Gastroesophageal sphincter (tissue), 4 donors: ENCODE data around the gene BLMH. TPM values are rescaled to one million over a fixed set of nuclear protein-coding genes. Genes with fewer than 3 reads are reported as not detected.

ENCODE experiments used
- ATAC-seq: fragments of 150-250 bp; one replicate; pipeline ENCODE4 v1.9.1; 2016; ENCODE audit warnings: mild to moderate bottlenecking, moderate library complexity
- H3K27ac ChIP-seq, 4 donors: fragments of 200-600 bp; sonication (generic) in 3 of 4; 1 replicate in 3 of 4; 2 replicates in 1 of 4; pipeline ENCODE4 v1.5.1; 2016 to 2019
- H3K27me3 ChIP-seq: fragments of 200-600 bp; sonication (generic); one replicate; pipeline ENCODE4 v1.5.1; 2019
- H3K36me3 ChIP-seq, 2 donors: fragments of 200-600 bp; sonication (generic); one replicate each; pipeline ENCODE4 v1.5.1; 2019; ENCODE audit warnings: control low read depth in 1 of 2
- H3K4me1 ChIP-seq, 3 donors: fragments of 200-600 bp; sonication (generic); 1 replicate in 2 of 3; 2 replicates in 1 of 3; pipeline ENCODE4 v1.5.1; 2016 to 2019; ENCODE audit warnings: control low read depth in 2 of 3
- H3K4me3 ChIP-seq, 2 donors: fragments of 200-600 bp; sonication (generic); one replicate each; pipeline ENCODE4 v1.5.1; 2019; ENCODE audit warnings: mild to moderate bottlenecking in 1 of 2, moderate library complexity in 1 of 2
- H3K9me3 ChIP-seq, 3 donors: fragments of 200-600 bp; sonication (generic); one replicate each; pipeline ENCODE4 v1.5.1; 2017 to 2019; ENCODE audit warnings: control low read depth in 2 of 3
- CTCF ChIP-seq, 4 experiments: fragments of 200-600 bp in 2 of 4; fragments of 450-650 bp in 2 of 4; sonication (generic) in 1 of 4; IDR thresholded peaks; one replicate each; pipeline ENCODE4 v1.5.1; 2017 to 2019; ENCODE audit warnings: antibody characterized with exemption in 4 of 4, mild to moderate bottlenecking in 2 of 4, moderate library complexity in 2 of 4
- EP300 ChIP-seq: sonication (generic); formaldehyde crosslinking; IDR thresholded peaks from one replicate; pipeline ENCODE4 v1.6.1; 2017; ENCODE audit warnings: antibody characterized with exemption, mild to moderate bottlenecking
- POLR2A ChIP-seq, 2 donors: fragments of 450-650 bp; IDR thresholded peaks; one replicate each; pipeline ENCODE4 v1.6.1; 2017; ENCODE audit warnings: antibody characterized with exemption in 2 of 2, mild to moderate bottlenecking in 2 of 2, moderate library complexity in 1 of 2
- POLR2AphosphoS5 ChIP-seq: sonication (generic); formaldehyde crosslinking; IDR thresholded peaks from one replicate; pipeline ENCODE4 v1.6.1; 2017; ENCODE audit warnings: antibody characterized with exemption
- WGBS, 2 donors: methylation state at CpG; one replicate each; pipeline ENCODE4 v1.1.5; 2018; ENCODE audit warnings: low coverage in 1 of 2; 5-methylcytosine and 5-hydroxymethylcytosine counted together
- total RNA-seq, 4 donors: library from RNA; depleted of rRNA; stranded (reverse); fragments of >200 nt; gene quantifications; one replicate each; pipeline ENCODE4 v1.1.0, GENCODE V29; 2016

The BLMH gene
- total RNA-seq = 10 to 100 TPM; 17.8 to 29.3 (median 20.7) TPM

- peak; percentile 63 for TF ChIP-seq POLR2AphosphoS5
- no peak for TF ChIP-seq EP300
- peak; percentile 66 to 76 for TF ChIP-seq POLR2A (IDR thresholded peaks at IDR 0.05)
- TF ChIP-seq CTCF (IDR thresholded peaks at IDR 0.05) = no peak
- no peaks in the 10 kb centered on the region for H3K9me3 ChIP-seq
- peak; percentile 97 for ATAC-seq
- peaks cover 0 to 20% of the 10 kb centered on the region in 2 donors for H3K36me3 ChIP-seq
- peaks cover 7 to 24% (median 11%) of the 10 kb centered on the region in 3 donors for H3K4me1 ChIP-seq
- peak within 1 kb of the TSS; percentile 37 to 89 (median 86) for H3K27ac ChIP-seq
- peak within 1 kb of the TSS; percentile 85 to 95 for H3K4me3 ChIP-seq
- H3K27me3 ChIP-seq = no peaks in the 10 kb centered on the region
- WGBS, 2 donors = no CpG with 5 or more reads among the region's 89 CpGs
Measured at GRCh38 chr17:30291543-30292285, at the start of gene BLMH. Gene BLMH, minus strand, starts transcription at chr17:30291944. Its CDS starts 125 bp downstream, at chr17:30291819.

- 11 to 40% methylated on average over 5 of the region's 6 CpGs for WGBS, 2 donors
- no peaks in the 10 kb centered on the region for H3K27me3 ChIP-seq
- H3K4me3 ChIP-seq = no peak overlapping the region
- peaks cover 0 to 48% (median 5%) of the 10 kb centered on the region in 3 donors for H3K4me1 ChIP-seq
- H3K27ac ChIP-seq = peak overlapping the region; percentile 41 to 77 (median 66)
- no peak for ATAC-seq
- TF ChIP-seq POLR2A (IDR thresholded peaks at IDR 0.05) = no peak
- TF ChIP-seq POLR2AphosphoS5 = no peak
- no peak for TF ChIP-seq EP300
- no peak for TF ChIP-seq CTCF (IDR thresholded peaks at IDR 0.05)
- no peaks in the 10 kb centered on the region for H3K9me3 ChIP-seq
- no peaks in the 10 kb centered on the region for H3K36me3 ChIP-seq
Measured at GRCh38 chr17:30340801-30341356, 49.1 kb upstream of the BLMH start.

- no peaks in the 10 kb centered on the region for H3K36me3 ChIP-seq
- no peaks in the 10 kb centered on the region for H3K27me3 ChIP-seq
- WGBS, 2 donors = 71 to 75% methylated on average over 2 of the region's 2 CpGs
- TF ChIP-seq POLR2AphosphoS5 = no peak
- TF ChIP-seq POLR2A (IDR thresholded peaks at IDR 0.05) = no peak
- H3K4me3 ChIP-seq = no peak overlapping the region
- no peaks in the 10 kb centered on the region for H3K9me3 ChIP-seq
- H3K27ac ChIP-seq = no peak overlapping the region
- ATAC-seq = no peak
- H3K4me1 ChIP-seq = peaks cover 0 to 30% (median 5%) of the 10 kb centered on the region in 3 donors
Measured at GRCh38 chr17:30339086-30339485, 47.3 kb upstream of the BLMH start.

- no peak for ATAC-seq
- TF ChIP-seq POLR2A (IDR thresholded peaks at IDR 0.05) = no peak
- TF ChIP-seq CTCF (IDR thresholded peaks at IDR 0.05) = no peak
- no peak for TF ChIP-seq EP300
- TF ChIP-seq POLR2AphosphoS5 = no peak
- no peaks in the 10 kb centered on the region for H3K36me3 ChIP-seq
- H3K27me3 ChIP-seq = no peaks in the 10 kb centered on the region
- 100% methylated on average over 1 of the region's 1 CpG; no CpG with 5 or more reads in 1 of the 2 donors for WGBS, 2 donors
- no peak overlapping the region for H3K27ac ChIP-seq
- peaks cover 0 to 23% (median 5%) of the 10 kb centered on the region in 3 donors for H3K4me1 ChIP-seq
- no peak overlapping the region for H3K4me3 ChIP-seq
- no peaks in the 10 kb centered on the region for H3K9me3 ChIP-seq
Measured at GRCh38 chr17:30337393-30337999, 45.8 kb upstream of the BLMH start.

GRCh38 chr17:30336369-30337171 lies 44.8 kb upstream of the BLMH start:
- peaks cover 0 to 21% (median 5%) of the 10 kb centered on the region in 3 donors for H3K4me1 ChIP-seq
- WGBS, 2 donors = 48 to 59% methylated on average over 8 of the region's 8 CpGs
- no peak overlapping the region for H3K27ac ChIP-seq
- TF ChIP-seq EP300 (no peak), CTCF (IDR thresholded peaks at IDR 0.05) (peak; percentile 31 to 47 (median 39)), POLR2A (IDR thresholded peaks at IDR 0.05) (no peak), POLR2AphosphoS5 (no peak)
- H3K36me3 ChIP-seq = no peaks in the 10 kb centered on the region
- H3K27me3 ChIP-seq = no peaks in the 10 kb centered on the region
- no peaks in the 10 kb centered on the region for H3K9me3 ChIP-seq
- ATAC-seq = no peak
- H3K4me3 ChIP-seq = no peak overlapping the region
